Inflammatory macrophage treated with lipopolysaccharide for 4 hours (primary cell): ENCODE results near the gene USP15.
"Not testable (repeated sequence)": the region's sequence is repeated elsewhere in the genome, so short reads cannot be mapped to it uniquely, and the experiment has no call there.

Source experiments
- DNase-seq: peaks from one replicate; pipeline ENCODE4 v3.0.0-alpha.2; 2020

Gene USP15

GRCh38 chr12:62331306-62331705 lies 71.1 kb downstream of the USP15 start:
- no peak for DNase-seq

GRCh38 chr12:62332598-62332997 lies 72.4 kb downstream of the USP15 start:
- no peak for DNase-seq

- DNase-seq, result no peak
Observed at GRCh38 chr12:62335057-62335456, 74.9 kb downstream of the USP15 start.

- peak; percentile 55 for DNase-seq
Observed at GRCh38 chr12:62335796-62336195, 75.6 kb downstream of the USP15 start.

- DNase-seq, result not testable (repeated sequence)
Observed at GRCh38 chr12:62337643-62338042, 77.4 kb downstream of the USP15 start.

GRCh38 chr12:62342614-62343303 lies 82.6 kb downstream of the USP15 start:
- DNase-seq, result not testable (repeated sequence)

GRCh38 chr12:62343304-62344120 lies 83.3 kb downstream of the USP15 start:
- not testable (repeated sequence) for DNase-seq

- DNase-seq, result peak; percentile 12
Observed at GRCh38 chr12:62344731-62345556, 84.7 kb downstream of the USP15 start.

GRCh38 chr12:62345667-62346066 lies 85.5 kb downstream of the USP15 start:
- DNase-seq, result no peak

GRCh38 chr12:62346817-62347216 lies 86.6 kb downstream of the USP15 start:
- no peak for DNase-seq

GRCh38 chr12:62347922-62348650 lies 87.9 kb downstream of the USP15 start:
- DNase-seq, result no peak

GRCh38 chr12:62350554-62350953 lies 90.3 kb downstream of the USP15 start:
- no peak for DNase-seq

- no peak for DNase-seq
Observed at GRCh38 chr12:62351326-62351725, 91.1 kb downstream of the USP15 start.

- DNase-seq, result no peak
Observed at GRCh38 chr12:62361048-62361447, 100.8 kb downstream of the USP15 start.

GRCh38 chr12:62363506-62363905 lies 103.3 kb downstream of the USP15 start:
- no peak for DNase-seq

- not testable (repeated sequence) for DNase-seq
Observed at GRCh38 chr12:62364697-62365096, 104.5 kb downstream of the USP15 start.

GRCh38 chr12:62365846-62366245 lies 105.6 kb downstream of the USP15 start:
- not testable (repeated sequence) for DNase-seq

GRCh38 chr12:62368430-62369223 lies 108.4 kb downstream of the USP15 start:
- not testable (repeated sequence) for DNase-seq

GRCh38 chr12:62370189-62370588 lies 110.0 kb downstream of the USP15 start:
- DNase-seq, result no peak

- no peak for DNase-seq
Observed at GRCh38 chr12:62371661-62372060, 111.5 kb downstream of the USP15 start.

- no peak for DNase-seq
Observed at GRCh38 chr12:62372134-62372533, 111.9 kb downstream of the USP15 start.

GRCh38 chr12:62372825-62373224 lies 112.6 kb downstream of the USP15 start:
- DNase-seq, result peak; percentile 38
